ENCODE measurements around the gene RHOF.

GRCh38 chr12:121828826-121829225 lies 35.3 kb upstream of the RHOF start:
- TF ChIP-seq CTCF (IDR thresholded peaks at IDR 0.05) (no peak), EZH2 (IDR thresholded peaks at IDR 0.05; ENCODE audit: borderline replicate concordance, insufficient read depth, low read depth, low read length, poor library complexity, severe bottlenecking) (no peak)
